Measurements from ENCODE around the gene CDC7. TPM values are rescaled to one million over a fixed set of nuclear protein-coding genes. Genes with fewer than 3 reads are reported as not detected.
A peak's percentile ranks its signal among the peaks of the same experiment; 100 is the strongest.
"Not testable (repeated sequence)": the region's sequence is repeated elsewhere in the genome, so short reads cannot be mapped to it uniquely, and the experiment has no call there.

The CDC7 gene
- total RNA-seq, 4 donors from 2014 or later, result 0.71 to 2.8 (median 1.1) TPM

- no peak for DNase-seq (ENCODE audit: extremely low spot score)
- WGBS, result 96% methylated on average over 3 of the region's 3 CpGs
- H3K27me3 ChIP-seq, result no peaks in the 10 kb centered on the region
- no peaks in the 10 kb centered on the region for H3K9me3 ChIP-seq
- H3K36me3 ChIP-seq, result no peaks in the 10 kb centered on the region
- intact Hi-C loops (cut with DNase I), result loop anchor here (10.0 kb wide), 1 partner anchor 179 kb away; no protein-coding TSS in a partner anchor
- H3K27ac ChIP-seq (replicated peaks in 1 of 4), result no peak overlapping the region
- no peak overlapping the region for H3K4me3 ChIP-seq
- TF ChIP-seq POLR2A (IDR thresholded peaks at IDR 0.05; ENCODE audit: low read depth) (no peak), POLR2AphosphoS5 (IDR thresholded peaks at IDR 0.05) (no peak), CTCF (IDR thresholded peaks at IDR 0.05) (no peak), EP300 (IDR thresholded peaks at IDR 0.05) (no peak)
- H3K4me1 ChIP-seq, result peaks cover 0 to 37% (median 28%) of the 10 kb centered on the region in 4 donors
Observed at GRCh38 chr1:91515994-91516393, 15.3 kb downstream of the CDC7 start.

- intact Hi-C loops (cut with DNase I), result loop anchor here (10.0 kb wide), 1 partner anchor 178 kb away; no protein-coding TSS in a partner anchor
- not testable (repeated sequence) for H3K27ac ChIP-seq (replicated peaks in 1 of 4); H3K9me3 ChIP-seq; H3K4me3 ChIP-seq; H3K36me3 ChIP-seq; H3K27me3 ChIP-seq; DNase-seq (ENCODE audit: extremely low spot score)
- H3K4me1 ChIP-seq, result peaks cover 0 to 43% (median 28%) of the 10 kb centered on the region in 4 donors
- WGBS, result 97% methylated on average over 7 of the region's 7 CpGs
Observed at GRCh38 chr1:91516605-91517004, 16.0 kb downstream of the CDC7 start.

GRCh38 chr1:91519167-91519566 is 18.5 kb downstream of the CDC7 start:
- H3K27ac ChIP-seq (replicated peaks in 1 of 4), result peak overlapping the region in 1 of 4 donors; percentile 22
- intact Hi-C loops (cut with DNase I), result loop anchor here (10.0 kb wide), 1 partner anchor 176 kb away; no protein-coding TSS in a partner anchor
- not testable (repeated sequence) for DNase-seq (ENCODE audit: extremely low spot score)

GRCh38 chr1:91520942-91521507 is 20.4 kb downstream of the CDC7 start:
- no peak for DNase-seq (ENCODE audit: extremely low spot score)
- WGBS, result 43% methylated on average over 2 of the region's 2 CpGs
- peaks cover 0 to 32% (median 16%) of the 10 kb centered on the region in 4 donors for H3K4me1 ChIP-seq
- H3K9me3 ChIP-seq, result no peaks in the 10 kb centered on the region
- no peaks in the 10 kb centered on the region for H3K27me3 ChIP-seq
- H3K36me3 ChIP-seq, result no peaks in the 10 kb centered on the region
- peak overlapping the region in 1 of 4 donors; percentile 19 for H3K27ac ChIP-seq (replicated peaks in 1 of 4)
- no peak overlapping the region for H3K4me3 ChIP-seq
- intact Hi-C loops (cut with DNase I), result no loop called here
- no peak for TF ChIP-seq POLR2A (IDR thresholded peaks at IDR 0.05; ENCODE audit: low read depth)
- TF ChIP-seq EP300 (IDR thresholded peaks at IDR 0.05), result no peak
- TF ChIP-seq CTCF (IDR thresholded peaks at IDR 0.05), result no peak

More at GRCh38 chr1:91519167-91519566, 18.5 kb downstream of the CDC7 start:
- H3K4me3 ChIP-seq, H3K36me3 ChIP-seq, H3K27me3 ChIP-seq, H3K9me3 ChIP-seq: not testable (repeated sequence)
- WGBS, result 46% methylated on average over 2 of the region's 2 CpGs
- peak; percentile 7 to 16 (median 15) for TF ChIP-seq CTCF (IDR thresholded peaks at IDR 0.05)
- H3K4me1 ChIP-seq, result peaks cover 0 to 40% (median 22%) of the 10 kb centered on the region in 4 donors

GRCh38 chr1:91523482-91523881 is 22.8 kb downstream of the CDC7 start:
- H3K27me3 ChIP-seq, result no peaks in the 10 kb centered on the region
- intact Hi-C loops (cut with DNase I), result no loop called here
- WGBS, result 88% methylated on average over 1 of the region's 1 CpG
- no peak for DNase-seq (ENCODE audit: extremely low spot score)
- TF ChIP-seq CTCF (IDR thresholded peaks at IDR 0.05) (no peak), EP300 (IDR thresholded peaks at IDR 0.05) (no peak), POLR2AphosphoS5 (IDR thresholded peaks at IDR 0.05) (no peak), POLR2A (IDR thresholded peaks at IDR 0.05; ENCODE audit: low read depth) (no peak)
- H3K36me3 ChIP-seq, result no peaks in the 10 kb centered on the region
- H3K9me3 ChIP-seq, result no peaks in the 10 kb centered on the region
- peaks cover 0 to 54% (median 32%) of the 10 kb centered on the region in 4 donors for H3K4me1 ChIP-seq
- no peak overlapping the region for H3K4me3 ChIP-seq
- no peak overlapping the region for H3K27ac ChIP-seq (replicated peaks in 1 of 4)

Measured in esophagus muscularis mucosa (tissue), 4 donors.